Neutrophil (primary cell): ENCODE results near the gene SMAP2.
"Not testable (repeated sequence)": the region's sequence is repeated elsewhere in the genome, so short reads cannot be mapped to it uniquely, and the experiment has no call there.

Experiments used
- H3K27ac ChIP-seq: fragments of 200-600 bp; sonication (generic); 2 replicates; pipeline ENCODE4 v1.5.1; 2016; ENCODE audit warnings: mild to moderate bottlenecking, moderate library complexity
- H3K27me3 ChIP-seq: fragments of 200-600 bp; sonication (generic); 2 replicates; pipeline ENCODE4 v1.6.0; 2016; ENCODE audit warnings: mild to moderate bottlenecking
- H3K36me3 ChIP-seq: fragments of 200-600 bp; sonication (generic); 2 replicates; pipeline ENCODE4 v1.5.1; 2017
- H3K4me1 ChIP-seq, 2 experiments: fragments of 200-600 bp in 1 of 2; sonication (generic) in 1 of 2; 1 replicate in 1 of 2; 2 replicates in 1 of 2; pipeline versions ENCODE4 v1.5.1 to v1.6.1; 2013 to 2016; ENCODE audit warnings: low read depth in 1 of 2, low read length in 1 of 2, mild to moderate bottlenecking in 1 of 2, moderate library complexity in 1 of 2; ENCODE audit not compliant: control insufficient read depth in 1 of 2, insufficient read depth in 1 of 2
- H3K4me3 ChIP-seq, 2 experiments: fragments of 200-600 bp in 1 of 2; sonication (generic) in 1 of 2; 1 replicate in 1 of 2; 2 replicates in 1 of 2; pipeline ENCODE4 v1.5.1; 2013 to 2016; ENCODE audit warnings: low read depth in 1 of 2, low read length in 1 of 2, mild to moderate bottlenecking in 1 of 2, moderate library complexity in 1 of 2
- H3K9me3 ChIP-seq: fragments of 200-600 bp; sonication (generic); 2 replicates; pipeline ENCODE4 v1.5.1; 2016
- TF ChIP-seq, protein P1 (sequence below): fragments of 200-600 bp; sonication (generic); IDR thresholded peaks from 2 replicates; pipeline ENCODE4 v1.5.1; 2016; ENCODE audit warnings: antibody characterized with exemption

The SMAP2 gene

DNA sequence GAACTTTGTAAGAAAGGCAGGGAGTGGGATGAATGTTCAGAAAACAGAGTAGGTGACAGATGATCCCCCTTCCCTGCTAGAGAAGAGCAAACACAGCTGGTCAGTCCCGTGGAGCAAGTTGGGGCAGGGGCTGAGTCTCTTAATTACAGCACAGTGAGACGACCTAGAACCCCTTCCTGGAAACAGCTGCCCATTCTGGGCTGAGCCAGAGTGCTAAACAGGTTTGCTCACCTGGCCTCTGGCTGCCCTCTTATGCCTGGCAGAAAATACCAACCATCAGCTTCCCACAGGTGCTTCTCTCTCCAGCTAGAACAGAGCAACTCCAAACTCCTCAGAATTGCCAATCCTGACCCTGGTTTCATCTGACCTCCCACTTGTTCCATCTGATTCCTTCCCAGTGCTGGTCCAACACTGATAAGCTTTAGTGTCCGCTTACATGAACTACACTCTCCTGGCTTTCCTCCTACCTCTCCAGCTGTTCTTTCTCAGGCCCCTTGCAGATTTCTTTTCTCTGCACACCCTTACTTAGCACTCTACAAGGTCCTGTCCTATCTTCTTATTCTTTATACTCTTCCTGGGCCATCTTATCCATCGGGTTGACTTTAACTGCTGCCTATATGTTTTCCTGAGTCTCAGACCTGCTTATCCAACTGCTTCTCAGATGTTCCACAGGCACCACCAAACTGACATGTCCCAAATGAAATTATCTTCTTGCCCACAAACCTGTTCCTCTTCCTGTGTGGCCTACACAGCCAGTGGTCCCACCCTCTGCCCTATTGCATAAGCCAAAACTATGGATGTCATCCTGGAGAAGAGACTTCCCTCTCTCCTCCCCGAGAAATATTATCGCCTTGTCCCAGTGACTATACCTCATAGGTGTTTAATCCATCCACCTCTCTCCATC lies 33.9 kb upstream of the SMAP2 start:
- Histone ChIP-seq H3K4me1 (peaks cover 45 to 52% of the 10 kb centered on the region in 2 experiments), H3K4me3 (peak overlapping the region; percentile 69 to 72), H3K9me3 (no peaks in the 10 kb centered on the region), H3K27me3 (no peaks in the 10 kb centered on the region), H3K27ac (peak overlapping the region; percentile 93), H3K36me3 (no peaks in the 10 kb centered on the region)
- TF ChIP-seq, protein P1, sequence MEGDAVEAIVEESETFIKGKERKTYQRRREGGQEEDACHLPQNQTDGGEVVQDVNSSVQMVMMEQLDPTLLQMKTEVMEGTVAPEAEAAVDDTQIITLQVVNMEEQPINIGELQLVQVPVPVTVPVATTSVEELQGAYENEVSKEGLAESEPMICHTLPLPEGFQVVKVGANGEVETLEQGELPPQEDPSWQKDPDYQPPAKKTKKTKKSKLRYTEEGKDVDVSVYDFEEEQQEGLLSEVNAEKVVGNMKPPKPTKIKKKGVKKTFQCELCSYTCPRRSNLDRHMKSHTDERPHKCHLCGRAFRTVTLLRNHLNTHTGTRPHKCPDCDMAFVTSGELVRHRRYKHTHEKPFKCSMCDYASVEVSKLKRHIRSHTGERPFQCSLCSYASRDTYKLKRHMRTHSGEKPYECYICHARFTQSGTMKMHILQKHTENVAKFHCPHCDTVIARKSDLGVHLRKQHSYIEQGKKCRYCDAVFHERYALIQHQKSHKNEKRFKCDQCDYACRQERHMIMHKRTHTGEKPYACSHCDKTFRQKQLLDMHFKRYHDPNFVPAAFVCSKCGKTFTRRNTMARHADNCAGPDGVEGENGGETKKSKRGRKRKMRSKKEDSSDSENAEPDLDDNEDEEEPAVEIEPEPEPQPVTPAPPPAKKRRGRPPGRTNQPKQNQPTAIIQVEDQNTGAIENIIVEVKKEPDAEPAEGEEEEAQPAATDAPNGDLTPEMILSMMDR = no peak

DNA sequence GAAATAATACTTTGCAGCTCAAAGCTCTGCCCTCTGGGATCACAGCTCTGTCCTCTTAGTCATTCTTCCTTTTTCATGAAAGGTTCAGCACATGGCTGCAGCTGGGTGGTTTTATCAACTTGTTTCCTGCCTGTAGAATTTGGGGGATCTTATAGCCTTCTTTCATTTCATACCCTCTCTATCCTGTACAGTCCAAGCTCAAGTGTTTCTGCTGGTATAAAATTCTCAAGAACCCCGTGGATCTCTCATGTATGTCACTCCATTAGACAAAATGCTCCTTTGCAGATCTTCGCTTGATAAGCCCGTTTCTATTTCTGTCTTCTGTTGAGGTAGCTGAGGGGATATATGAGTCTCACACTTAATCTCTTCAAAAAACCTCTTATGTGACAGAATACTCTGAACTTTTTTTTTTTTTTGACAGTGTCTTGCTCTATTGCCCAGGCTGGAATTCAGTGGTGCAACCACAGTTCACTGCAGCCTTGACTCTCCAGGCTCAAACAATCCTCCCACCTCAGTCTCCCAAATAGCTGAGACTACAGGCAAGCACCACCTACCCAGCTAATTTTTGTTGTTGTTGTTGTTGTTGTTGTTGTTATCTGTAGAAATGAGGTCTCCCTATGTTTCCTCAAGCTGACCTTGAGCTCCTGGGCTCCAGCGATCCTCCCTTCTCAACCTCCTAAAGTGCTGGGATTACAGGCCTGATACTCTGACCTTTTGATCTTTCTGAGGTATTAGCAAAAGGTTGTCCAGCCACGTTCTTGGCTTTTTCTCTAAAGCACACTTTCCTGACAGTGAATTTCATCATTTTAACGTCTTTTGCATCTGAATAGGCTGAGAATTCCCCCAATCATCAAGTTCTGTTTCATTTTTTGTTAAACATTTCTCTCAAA lies 31.8 kb upstream of the SMAP2 start:
- TF ChIP-seq, protein P1 = no peak
- H3K9me3 ChIP-seq = no peaks in the 10 kb centered on the region
- H3K36me3 ChIP-seq = no peaks in the 10 kb centered on the region
- H3K4me1 ChIP-seq = peaks cover 47 to 56% of the 10 kb centered on the region in 2 experiments
- peak overlapping the region; percentile 56 for H3K27ac ChIP-seq
- H3K27me3 ChIP-seq = no peaks in the 10 kb centered on the region
- H3K4me3 ChIP-seq = no peak overlapping the region

DNA sequence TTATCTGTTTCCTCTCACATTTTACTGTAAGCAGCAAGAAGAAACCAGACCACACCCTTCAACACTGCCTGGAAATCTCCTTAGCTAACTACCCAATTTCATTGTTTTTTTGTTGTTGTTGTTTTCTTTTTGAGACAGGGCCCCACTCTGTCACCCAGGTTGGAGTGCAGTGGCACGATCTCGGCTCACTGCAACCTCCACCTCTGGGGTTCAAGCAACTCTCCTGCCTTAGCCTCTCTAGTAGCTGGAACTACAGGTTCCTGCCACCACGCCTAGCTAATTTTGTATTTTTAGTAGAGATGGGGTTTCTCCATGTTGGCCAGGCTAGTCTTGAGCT lies 31.2 kb upstream of the SMAP2 start:
- Histone ChIP-seq H3K27ac (peak overlapping the region; percentile 56), H3K4me1 (peaks cover 47 to 56% of the 10 kb centered on the region in 2 experiments)
- not testable (repeated sequence) for H3K9me3 ChIP-seq, H3K4me3 ChIP-seq, H3K36me3 ChIP-seq, H3K27me3 ChIP-seq

DNA sequence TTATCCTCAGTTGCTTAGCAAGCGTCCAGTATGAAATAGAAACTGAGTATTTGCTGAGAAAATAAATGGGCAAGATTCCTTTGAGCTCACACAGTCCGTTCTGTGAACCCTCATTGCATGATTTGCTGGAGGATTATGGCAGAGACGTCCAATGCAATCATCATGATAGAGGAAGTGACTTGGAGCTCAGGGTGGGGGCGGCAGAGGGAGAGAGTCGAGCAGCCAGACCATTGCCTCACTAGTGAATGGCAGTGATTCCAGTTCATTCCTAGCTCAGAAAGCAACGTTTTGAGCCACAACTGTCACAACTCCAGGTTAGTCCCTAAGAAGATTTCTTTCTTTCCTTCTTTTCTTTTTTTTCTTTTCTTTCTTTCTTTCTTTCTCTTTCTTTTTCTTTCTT lies 28.9 kb upstream of the SMAP2 start:
- TF ChIP-seq, protein P1 = no peak
- Histone ChIP-seq H3K4me3 (peak overlapping the region; percentile 20 to 31), H3K27ac (peak overlapping the region; percentile 30), H3K36me3 (no peaks in the 10 kb centered on the region), H3K27me3 (no peaks in the 10 kb centered on the region), H3K4me1 (peaks cover 38 to 43% of the 10 kb centered on the region in 2 experiments), H3K9me3 (no peaks in the 10 kb centered on the region)

DNA sequence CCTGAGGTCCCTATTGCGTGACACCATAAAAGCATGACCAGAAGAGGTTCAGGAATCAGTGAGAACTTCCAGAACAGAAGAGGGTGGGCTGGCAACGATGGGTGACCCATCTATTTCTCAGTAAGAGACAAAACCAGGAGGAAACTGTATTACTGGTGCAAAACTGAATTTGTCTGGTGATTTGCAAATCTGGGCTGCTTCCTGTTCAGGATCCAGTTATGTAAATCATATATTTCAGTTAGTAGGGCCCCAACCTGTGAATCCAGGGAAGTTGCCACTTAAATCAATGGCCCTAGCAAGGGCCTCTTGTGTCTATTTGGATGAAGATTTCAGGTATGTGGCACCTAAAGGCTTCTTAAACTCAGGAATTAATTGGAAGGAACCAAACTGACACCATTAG lies 23.1 kb upstream of the SMAP2 start:
- H3K27ac ChIP-seq = no peak overlapping the region
- TF ChIP-seq, protein P1 = no peak
- H3K4me3 ChIP-seq = no peak overlapping the region
- H3K27me3 ChIP-seq = no peaks in the 10 kb centered on the region
- no peaks in the 10 kb centered on the region for H3K36me3 ChIP-seq
- H3K9me3 ChIP-seq = no peaks in the 10 kb centered on the region
- H3K4me1 ChIP-seq = no peaks in the 10 kb centered on the region
